MG63 (cell line): ENCODE results near the gene DENND2D. TPM values are rescaled to one million over a fixed set of nuclear protein-coding genes. Genes with fewer than 3 reads are reported as not detected.
A peak's percentile ranks its signal among the peaks of the same experiment; 100 is the strongest.

Experiments used
- DNase-seq: peaks from one replicate; pipeline ENCODE4 v3.0.0-alpha.2; 2020
- H3K27me3 ChIP-seq: fragments of 250-450 bp; sonication (Bioruptor Pico); 2 replicates; pipeline ENCODE4 v1.5.1; 2020; ENCODE audit warnings: mild to moderate bottlenecking, moderate library complexity
- H3K36me3 ChIP-seq: fragments of 250-450 bp; sonication (Bioruptor Pico); 2 replicates; pipeline ENCODE4 v1.5.1; 2020; ENCODE audit warnings: mild to moderate bottlenecking, moderate library complexity
- H3K4me3 ChIP-seq: fragments of 250-450 bp; sonication (Bioruptor Pico); 2 replicates; pipeline ENCODE4 v1.5.1; 2020; ENCODE audit warnings: mild to moderate bottlenecking, moderate library complexity
- H3K9me3 ChIP-seq: fragments of 250-450 bp; sonication (Bioruptor Pico); 2 replicates; pipeline ENCODE4 v1.5.1; 2020; ENCODE audit warnings: mild to moderate bottlenecking, moderate library complexity
- total RNA-seq: library from RNA; depleted of rRNA; stranded (reverse); fragments of >200 nt; shearing (Covaris generic); gene quantifications from 2 replicates; pipeline ENCODE4 v1.2.3, GENCODE V29; 2014; ENCODE audit warnings: low replicate concordance

Gene DENND2D
- total RNA-seq, 1 experiment from 2014 or later, result 2.6 TPM

- no peaks in the 10 kb centered on the region for H3K36me3 ChIP-seq
- H3K9me3 ChIP-seq, result no peaks in the 10 kb centered on the region
- DNase-seq, result no peak
- H3K27me3 ChIP-seq, result peaks cover 22% of the 10 kb centered on the region; the same call in 1 of the 2 replicates
- no peak overlapping the region for H3K4me3 ChIP-seq
Observed at GRCh38 chr1:111212634-111213335, 12.3 kb upstream of the DENND2D start.

- Histone ChIP-seq H3K4me3 (no peak overlapping the region), H3K27me3 (peaks cover 23% of the 10 kb centered on the region), H3K9me3 (no peaks in the 10 kb centered on the region), H3K36me3 (no peaks in the 10 kb centered on the region)
- DNase-seq, result no peak
Observed at GRCh38 chr1:111211921-111212320, 11.5 kb upstream of the DENND2D start.

- peaks cover 32% of the 10 kb centered on the region for H3K27me3 ChIP-seq
- no peak overlapping the region for H3K4me3 ChIP-seq
- H3K36me3 ChIP-seq, result no peaks in the 10 kb centered on the region
- DNase-seq, result no peak
- H3K9me3 ChIP-seq, result no peaks in the 10 kb centered on the region
Observed at GRCh38 chr1:111209622-111210021, 9.2 kb upstream of the DENND2D start.

- Histone ChIP-seq H3K36me3 (no peaks in the 10 kb centered on the region), H3K9me3 (no peaks in the 10 kb centered on the region), H3K4me3 (no peak overlapping the region), H3K27me3 (peaks cover 35% of the 10 kb centered on the region)
- DNase-seq, result no peak
Observed at GRCh38 chr1:111208921-111209320, 8.5 kb upstream of the DENND2D start.

- Histone ChIP-seq H3K27me3 (peaks cover 31% of the 10 kb centered on the region), H3K36me3 (no peaks in the 10 kb centered on the region), H3K4me3 (no peak overlapping the region), H3K9me3 (no peaks in the 10 kb centered on the region)
- no peak for DNase-seq
Observed at GRCh38 chr1:111205714-111206050, 5.2 kb upstream of the DENND2D start.

GRCh38 chr1:111204983-111205713, 4.7 kb upstream of the DENND2D start:
- Histone ChIP-seq H3K9me3 (no peaks in the 10 kb centered on the region), H3K36me3 (no peaks in the 10 kb centered on the region), H3K27me3 (peaks cover 27% of the 10 kb centered on the region), H3K4me3 (no peak overlapping the region)
- DNase-seq, result no peak

- Histone ChIP-seq H3K4me3 (peak overlapping the region; percentile 57), H3K27me3 (peaks cover 25% of the 10 kb centered on the region), H3K36me3 (no peaks in the 10 kb centered on the region), H3K9me3 (no peaks in the 10 kb centered on the region)
- DNase-seq, result peak; percentile 33
Observed at GRCh38 chr1:111204201-111204982, 3.9 kb upstream of the DENND2D start.

GRCh38 chr1:111203681-111204200, 3.3 kb upstream of the DENND2D start:
- Histone ChIP-seq H3K36me3 (no peaks in the 10 kb centered on the region), H3K27me3 (peaks cover 21% of the 10 kb centered on the region), H3K4me3 (peak overlapping the region; percentile 57), H3K9me3 (no peaks in the 10 kb centered on the region)
- DNase-seq, result peak; percentile 56

GRCh38 chr1:111202707-111203623, 2.5 kb upstream of the DENND2D start:
- DNase-seq, result no peak
- H3K9me3 ChIP-seq, result no peaks in the 10 kb centered on the region
- peaks cover 15% of the 10 kb centered on the region for H3K27me3 ChIP-seq
- no peaks in the 10 kb centered on the region for H3K36me3 ChIP-seq
- no peak overlapping the region for H3K4me3 ChIP-seq

- H3K27me3 ChIP-seq, result peaks cover 12% of the 10 kb centered on the region
- H3K9me3 ChIP-seq, result no peaks in the 10 kb centered on the region
- no peaks in the 10 kb centered on the region for H3K36me3 ChIP-seq
- DNase-seq, result no peak
- no peak overlapping the region for H3K4me3 ChIP-seq
Observed at GRCh38 chr1:111202366-111202706, 1.9 kb upstream of the DENND2D start.

GRCh38 chr1:111201275-111202090, 1.0 kb upstream of the DENND2D start:
- Histone ChIP-seq H3K27me3 (peaks cover 12% of the 10 kb centered on the region), H3K9me3 (no peaks in the 10 kb centered on the region), H3K36me3 (no peaks in the 10 kb centered on the region), H3K4me3 (no peak overlapping the region)
- no peak for DNase-seq

- no peak for DNase-seq
- Histone ChIP-seq H3K27me3 (peaks cover 12% of the 10 kb centered on the region), H3K4me3 (no peak overlapping the region), H3K9me3 (no peaks in the 10 kb centered on the region), H3K36me3 (no peaks in the 10 kb centered on the region)
Observed at GRCh38 chr1:111200802-111201161, 336 bp upstream of the DENND2D start.

GRCh38 chr1:111199329-111199728, 1.1 kb downstream of the DENND2D start:
- DNase-seq, result no peak
- H3K9me3 ChIP-seq, result no peaks in the 10 kb centered on the region
- H3K36me3 ChIP-seq, result no peaks in the 10 kb centered on the region
- no peak overlapping the region for H3K4me3 ChIP-seq
- H3K27me3 ChIP-seq, result no peaks in the 10 kb centered on the region; the same call in 1 of the 2 replicates

- no peaks in the 10 kb centered on the region for H3K36me3 ChIP-seq
- no peaks in the 10 kb centered on the region for H3K27me3 ChIP-seq
- no peaks in the 10 kb centered on the region for H3K9me3 ChIP-seq
- H3K4me3 ChIP-seq, result no peak overlapping the region
- no peak for DNase-seq
Observed at GRCh38 chr1:111198836-111199235, 1.6 kb downstream of the DENND2D start.

- Histone ChIP-seq H3K4me3 (no peak overlapping the region), H3K36me3 (no peaks in the 10 kb centered on the region), H3K9me3 (no peaks in the 10 kb centered on the region), H3K27me3 (no peaks in the 10 kb centered on the region)
- peak; percentile 43 for DNase-seq
Observed at GRCh38 chr1:111197598-111198284, 2.7 kb downstream of the DENND2D start.
